Measurements from ENCODE around the gene LGALS9.

- TF ChIP-seq ZBTB48 (tag by site-specific recombination; IDR thresholded peaks at IDR 0.05), result no peak
- TF ChIP-seq CTCF (tag by site-specific recombination; IDR thresholded peaks at IDR 0.05), result no peak
- TF ChIP-seq, protein P1, sequence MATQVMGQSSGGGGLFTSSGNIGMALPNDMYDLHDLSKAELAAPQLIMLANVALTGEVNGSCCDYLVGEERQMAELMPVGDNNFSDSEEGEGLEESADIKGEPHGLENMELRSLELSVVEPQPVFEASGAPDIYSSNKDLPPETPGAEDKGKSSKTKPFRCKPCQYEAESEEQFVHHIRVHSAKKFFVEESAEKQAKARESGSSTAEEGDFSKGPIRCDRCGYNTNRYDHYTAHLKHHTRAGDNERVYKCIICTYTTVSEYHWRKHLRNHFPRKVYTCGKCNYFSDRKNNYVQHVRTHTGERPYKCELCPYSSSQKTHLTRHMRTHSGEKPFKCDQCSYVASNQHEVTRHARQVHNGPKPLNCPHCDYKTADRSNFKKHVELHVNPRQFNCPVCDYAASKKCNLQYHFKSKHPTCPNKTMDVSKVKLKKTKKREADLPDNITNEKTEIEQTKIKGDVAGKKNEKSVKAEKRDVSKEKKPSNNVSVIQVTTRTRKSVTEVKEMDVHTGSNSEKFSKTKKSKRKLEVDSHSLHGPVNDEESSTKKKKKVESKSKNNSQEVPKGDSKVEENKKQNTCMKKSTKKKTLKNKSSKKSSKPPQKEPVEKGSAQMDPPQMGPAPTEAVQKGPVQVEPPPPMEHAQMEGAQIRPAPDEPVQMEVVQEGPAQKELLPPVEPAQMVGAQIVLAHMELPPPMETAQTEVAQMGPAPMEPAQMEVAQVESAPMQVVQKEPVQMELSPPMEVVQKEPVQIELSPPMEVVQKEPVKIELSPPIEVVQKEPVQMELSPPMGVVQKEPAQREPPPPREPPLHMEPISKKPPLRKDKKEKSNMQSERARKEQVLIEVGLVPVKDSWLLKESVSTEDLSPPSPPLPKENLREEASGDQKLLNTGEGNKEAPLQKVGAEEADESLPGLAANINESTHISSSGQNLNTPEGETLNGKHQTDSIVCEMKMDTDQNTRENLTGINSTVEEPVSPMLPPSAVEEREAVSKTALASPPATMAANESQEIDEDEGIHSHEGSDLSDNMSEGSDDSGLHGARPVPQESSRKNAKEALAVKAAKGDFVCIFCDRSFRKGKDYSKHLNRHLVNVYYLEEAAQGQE (tag by site-specific recombination; IDR thresholded peaks at IDR 0.05), result no peak
- TF ChIP-seq YY1 (tag by site-specific recombination; IDR thresholded peaks at IDR 0.05), result no peak
- TF ChIP-seq, protein P2, sequence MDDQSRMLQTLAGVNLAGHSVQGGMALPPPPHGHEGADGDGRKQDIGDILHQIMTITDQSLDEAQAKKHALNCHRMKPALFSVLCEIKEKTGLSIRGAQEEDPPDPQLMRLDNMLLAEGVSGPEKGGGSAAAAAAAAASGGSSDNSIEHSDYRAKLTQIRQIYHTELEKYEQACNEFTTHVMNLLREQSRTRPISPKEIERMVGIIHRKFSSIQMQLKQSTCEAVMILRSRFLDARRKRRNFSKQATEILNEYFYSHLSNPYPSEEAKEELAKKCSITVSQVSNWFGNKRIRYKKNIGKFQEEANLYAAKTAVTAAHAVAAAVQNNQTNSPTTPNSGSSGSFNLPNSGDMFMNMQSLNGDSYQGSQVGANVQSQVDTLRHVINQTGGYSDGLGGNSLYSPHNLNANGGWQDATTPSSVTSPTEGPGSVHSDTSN (CRISPR knock-in tag; IDR thresholded peaks at IDR 0.05), result no peak
- TF ChIP-seq ZNF274 (IDR thresholded peaks at IDR 0.05; ENCODE audit: low read length), result no peak
- TF ChIP-seq ZNF274 (tag by site-specific recombination; IDR thresholded peaks at IDR 0.05; ENCODE audit: borderline replicate concordance), result no peak
- no peak for TF ChIP-seq ZNF133 (tag by site-specific recombination; IDR thresholded peaks at IDR 0.05)
- no peak for TF ChIP-seq MZF1 (tag by site-specific recombination; IDR thresholded peaks at IDR 0.05; ENCODE audit: borderline replicate concordance)
- TF ChIP-seq ELK4 (IDR thresholded peaks at IDR 0.05; ENCODE audit: borderline replicate concordance, low read depth, low read length), result no peak
- no peak for TF ChIP-seq ZNF768 (tag by site-specific recombination; IDR thresholded peaks at IDR 0.05)
- TF ChIP-seq, protein P3, sequence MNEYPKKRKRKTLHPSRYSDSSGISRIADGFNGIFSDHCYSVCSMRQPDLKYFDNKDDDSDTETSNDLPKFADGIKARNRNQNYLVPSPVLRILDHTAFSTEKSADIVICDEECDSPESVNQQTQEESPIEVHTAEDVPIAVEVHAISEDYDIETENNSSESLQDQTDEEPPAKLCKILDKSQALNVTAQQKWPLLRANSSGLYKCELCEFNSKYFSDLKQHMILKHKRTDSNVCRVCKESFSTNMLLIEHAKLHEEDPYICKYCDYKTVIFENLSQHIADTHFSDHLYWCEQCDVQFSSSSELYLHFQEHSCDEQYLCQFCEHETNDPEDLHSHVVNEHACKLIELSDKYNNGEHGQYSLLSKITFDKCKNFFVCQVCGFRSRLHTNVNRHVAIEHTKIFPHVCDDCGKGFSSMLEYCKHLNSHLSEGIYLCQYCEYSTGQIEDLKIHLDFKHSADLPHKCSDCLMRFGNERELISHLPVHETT (tag by site-specific recombination; IDR thresholded peaks at IDR 0.05), result no peak
Measured at GRCh38 chr17:27621942-27622559, 8.9 kb upstream of the LGALS9 start.

Data from HEK293 (cell line).